Anterior cingulate cortex (tissue), 58 donors: ENCODE measurements around the gene MARCHF3.
"Not testable (repeated sequence)": the region's sequence is repeated elsewhere in the genome, so short reads cannot be mapped to it uniquely, and the experiment has no call there.

Source experiments
- DNase-seq, 58 donors: peaks; one replicate each; lab custom pipeline; 2025; lab: John Stamatoyannopoulos, UW

The MARCHF3 gene

DNA sequence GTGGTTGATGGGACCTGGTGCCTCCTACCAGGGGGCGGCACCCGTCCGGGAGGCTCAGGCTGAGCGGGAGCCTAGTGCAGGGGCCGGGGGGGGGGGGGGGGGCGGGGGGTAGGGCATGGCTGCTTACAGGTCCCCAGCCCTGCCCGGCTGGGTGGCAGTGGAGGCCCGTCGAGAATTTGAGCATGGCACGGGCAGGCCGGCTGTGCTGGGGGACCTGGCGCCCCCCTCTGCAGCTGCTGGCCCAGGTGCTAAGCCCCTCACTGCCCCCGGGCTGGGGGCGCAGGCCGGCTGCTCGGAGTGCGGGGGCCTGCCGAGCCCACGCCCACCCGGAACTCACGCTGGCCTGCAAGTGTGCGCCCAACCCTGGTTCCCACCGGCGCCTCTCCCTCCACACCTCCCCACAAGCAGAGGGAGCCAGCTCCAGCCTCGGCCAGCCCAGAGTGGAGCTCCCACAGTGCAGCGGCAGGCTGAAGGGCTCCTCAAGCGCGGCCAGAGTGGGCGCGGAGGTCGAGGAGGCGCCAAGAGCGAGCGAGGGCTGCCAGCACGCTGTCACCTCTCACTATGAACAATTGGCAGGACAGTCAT, 175.7 kb downstream of the MARCHF3 start:
- DNase-seq = no peak

DNA sequence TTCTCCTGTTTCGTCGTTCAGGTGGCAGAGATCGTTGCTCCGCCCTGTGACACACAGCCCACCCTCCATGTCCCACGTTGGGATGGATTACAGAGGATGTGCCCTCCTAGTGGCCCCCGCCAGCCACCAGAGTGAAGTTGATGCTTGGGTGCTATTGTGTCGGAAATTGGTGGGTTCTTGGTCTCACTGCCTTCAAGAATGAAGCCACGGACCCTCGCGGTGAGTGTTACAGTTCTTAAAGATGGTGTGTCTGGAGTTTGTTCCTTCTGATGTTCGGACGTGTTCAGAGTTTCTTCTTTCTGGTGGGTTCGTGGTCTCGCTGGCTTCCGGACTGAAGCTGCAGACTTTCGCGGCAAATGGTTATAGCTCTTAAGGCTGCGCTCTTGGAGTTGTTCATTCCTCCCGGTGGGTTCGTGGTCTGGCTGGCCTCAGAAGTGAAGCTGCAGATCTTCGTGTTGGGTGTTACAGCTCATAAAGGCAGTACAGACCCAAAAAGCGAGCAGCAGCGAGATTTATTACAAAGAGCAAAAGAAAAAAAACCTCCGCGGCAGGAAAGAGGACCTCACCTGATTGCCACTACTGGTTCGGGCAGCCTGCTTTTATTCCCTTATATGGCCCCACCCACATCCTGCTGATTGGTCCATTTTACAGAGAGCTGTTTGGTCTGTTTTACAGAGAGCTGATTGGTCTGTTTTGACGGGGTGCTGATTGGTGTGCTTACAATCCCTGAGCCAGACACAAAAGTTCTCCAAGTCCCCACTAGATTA, 176.6 kb downstream of the MARCHF3 start:
- not testable (repeated sequence) for DNase-seq

DNA sequence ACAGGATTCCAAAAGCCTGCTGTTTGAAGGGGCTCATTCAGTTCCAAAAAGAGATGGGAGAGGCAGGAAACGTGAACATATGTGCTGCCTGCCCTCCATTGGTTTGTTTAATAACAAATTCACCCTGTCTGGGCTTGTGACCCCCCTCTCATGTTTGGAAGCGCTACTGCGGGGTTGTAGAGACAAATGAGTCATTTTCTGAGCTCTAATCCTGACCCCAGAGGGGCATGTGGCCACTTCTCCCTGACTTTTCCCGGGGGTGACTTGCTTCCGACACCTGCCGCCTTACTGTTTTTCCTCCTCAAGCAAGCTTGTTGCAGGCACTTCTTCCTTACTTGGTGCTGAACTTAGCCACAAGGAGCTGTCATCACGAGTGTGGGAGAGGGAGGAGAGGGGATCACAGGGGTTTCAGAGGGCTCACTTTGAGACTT, 177.5 kb downstream of the MARCHF3 start:
- DNase-seq = no peak

DNA sequence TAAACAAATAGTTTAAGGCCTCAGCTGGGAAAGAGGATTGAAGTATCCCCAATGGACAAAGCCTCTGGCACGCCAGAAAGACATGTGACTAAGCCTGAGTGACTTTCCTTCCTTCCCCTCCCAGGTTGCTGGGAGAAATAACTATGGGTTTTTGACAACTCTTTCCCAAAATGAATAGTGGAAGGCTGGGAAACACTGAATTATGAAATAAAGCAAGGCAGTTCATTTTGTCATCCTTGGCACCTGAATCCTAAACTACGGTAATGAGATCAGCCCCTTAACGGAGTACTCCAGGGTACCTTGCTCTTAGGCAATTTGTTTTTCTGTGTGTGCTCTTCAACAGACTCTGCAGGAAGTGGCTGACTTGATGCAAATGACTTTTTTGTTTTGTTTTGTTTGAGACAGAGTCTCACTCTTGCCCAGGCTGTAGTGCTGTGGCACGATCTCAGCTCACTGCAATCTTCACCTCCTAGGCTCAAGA, 178.2 kb downstream of the MARCHF3 start:
- no peak for DNase-seq

DNA sequence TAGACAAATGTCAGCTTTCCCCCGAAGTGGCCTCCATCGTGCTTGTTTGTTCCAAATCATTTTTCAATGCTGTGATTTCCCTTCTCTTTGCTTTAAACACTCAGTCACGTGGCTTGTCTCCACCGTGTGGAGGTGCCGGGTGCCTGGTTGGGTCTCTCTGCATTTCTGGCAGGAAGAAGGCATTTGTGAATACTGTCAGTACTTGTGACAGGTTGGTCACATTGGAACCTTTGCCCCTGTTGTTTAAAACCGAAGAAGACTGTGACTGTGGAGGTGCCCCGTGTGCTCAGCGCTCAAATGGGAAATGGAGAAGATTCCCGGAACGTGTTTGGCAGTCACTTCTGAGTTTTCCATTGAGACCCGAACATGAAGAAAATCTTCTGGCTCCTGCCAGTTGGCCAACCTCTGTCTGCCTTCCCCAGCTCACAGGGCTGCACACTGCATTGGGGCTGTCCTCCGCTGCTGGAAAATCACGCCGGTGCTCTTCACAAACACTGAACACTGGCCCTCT, 178.8 kb downstream of the MARCHF3 start:
- DNase-seq = peak in 3 of 58 donors; percentile 16 to 52 (median 48)

DNA sequence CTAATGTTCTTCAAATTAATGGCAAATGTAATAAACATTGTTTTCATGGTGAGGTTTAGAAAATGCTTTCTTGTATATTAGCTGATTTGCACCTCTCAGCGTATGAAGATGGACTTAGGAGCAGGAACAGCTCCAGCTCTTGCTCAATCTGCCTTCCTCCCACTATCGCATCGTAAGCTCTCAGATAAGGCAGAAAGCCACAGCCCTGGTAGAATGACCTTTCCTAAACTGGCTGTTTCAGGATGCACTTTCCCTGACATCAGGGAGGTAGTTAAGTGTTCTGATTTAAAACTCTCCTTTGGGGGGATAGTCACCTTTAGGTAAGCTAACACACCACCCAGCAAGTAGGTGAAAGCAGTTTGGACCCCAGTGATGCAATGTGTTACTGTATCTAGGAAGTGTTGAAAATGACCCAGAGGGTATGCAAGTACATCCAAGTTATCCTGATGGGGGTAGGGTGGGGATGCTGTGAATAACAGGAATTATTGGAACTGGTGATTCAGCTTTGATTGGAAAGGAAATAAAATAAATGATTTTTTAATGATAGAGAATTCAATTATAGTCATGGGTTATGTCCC, 181.2 kb downstream of the MARCHF3 start:
- DNase-seq = no peak

DNA sequence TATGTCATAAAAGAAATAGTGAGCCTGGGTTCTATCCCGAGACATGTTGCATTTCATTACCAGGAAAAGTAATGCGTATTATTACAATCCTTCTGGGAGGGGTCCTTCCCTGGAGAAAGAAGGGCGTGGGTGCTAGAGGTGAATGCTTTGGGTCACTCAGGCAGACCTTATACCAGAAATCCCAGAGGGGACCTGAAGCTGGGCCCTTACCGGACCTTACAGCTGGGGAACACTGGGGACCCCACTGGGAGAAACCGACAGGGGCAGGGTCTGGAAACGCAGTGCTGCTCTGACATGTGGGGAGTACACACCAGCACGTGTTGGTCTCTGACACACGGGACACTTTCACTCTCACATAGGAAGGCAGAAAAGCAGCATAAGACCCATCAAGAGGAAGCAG, 182.1 kb downstream of the MARCHF3 start:
- DNase-seq = no peak

DNA sequence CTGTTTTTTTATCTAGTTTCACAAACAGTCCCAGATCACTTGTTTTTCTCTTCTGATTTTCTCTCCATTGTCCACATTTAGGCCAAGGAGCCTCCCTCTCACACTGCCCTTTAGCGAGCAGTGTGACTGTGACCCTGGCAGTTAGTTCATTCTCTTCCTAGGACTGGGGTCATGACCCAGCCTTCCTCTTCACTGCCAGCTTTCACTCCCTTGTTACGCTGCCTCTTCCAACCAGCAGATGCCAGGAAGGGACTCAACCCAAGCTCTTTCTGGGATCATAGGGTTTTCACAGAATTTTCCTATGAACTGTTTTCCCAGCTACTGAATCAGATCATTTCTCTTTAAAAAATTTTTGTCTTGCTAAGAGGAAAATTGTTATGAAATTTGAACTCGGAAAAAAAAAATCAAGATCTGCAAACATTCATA, 182.5 kb downstream of the MARCHF3 start:
- DNase-seq = no peak

DNA sequence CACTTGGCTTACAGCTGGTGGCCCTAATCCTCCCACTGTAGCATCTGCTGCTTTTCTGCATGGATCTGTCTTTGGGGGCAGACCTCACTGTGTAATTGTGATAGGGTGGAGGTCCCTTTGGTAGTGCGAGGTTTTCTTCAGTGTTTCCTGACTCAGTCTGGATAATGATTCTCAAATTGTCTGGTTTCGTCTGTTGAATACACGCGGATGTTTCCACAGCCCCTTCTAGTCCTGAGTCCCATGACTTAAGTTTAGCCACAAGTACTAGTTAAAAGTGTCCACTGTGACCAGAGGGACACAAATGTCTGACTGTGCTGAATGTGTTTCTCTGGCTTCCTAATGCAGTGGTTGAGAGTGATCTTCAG, 182.9 kb downstream of the MARCHF3 start:
- DNase-seq = no peak

DNA sequence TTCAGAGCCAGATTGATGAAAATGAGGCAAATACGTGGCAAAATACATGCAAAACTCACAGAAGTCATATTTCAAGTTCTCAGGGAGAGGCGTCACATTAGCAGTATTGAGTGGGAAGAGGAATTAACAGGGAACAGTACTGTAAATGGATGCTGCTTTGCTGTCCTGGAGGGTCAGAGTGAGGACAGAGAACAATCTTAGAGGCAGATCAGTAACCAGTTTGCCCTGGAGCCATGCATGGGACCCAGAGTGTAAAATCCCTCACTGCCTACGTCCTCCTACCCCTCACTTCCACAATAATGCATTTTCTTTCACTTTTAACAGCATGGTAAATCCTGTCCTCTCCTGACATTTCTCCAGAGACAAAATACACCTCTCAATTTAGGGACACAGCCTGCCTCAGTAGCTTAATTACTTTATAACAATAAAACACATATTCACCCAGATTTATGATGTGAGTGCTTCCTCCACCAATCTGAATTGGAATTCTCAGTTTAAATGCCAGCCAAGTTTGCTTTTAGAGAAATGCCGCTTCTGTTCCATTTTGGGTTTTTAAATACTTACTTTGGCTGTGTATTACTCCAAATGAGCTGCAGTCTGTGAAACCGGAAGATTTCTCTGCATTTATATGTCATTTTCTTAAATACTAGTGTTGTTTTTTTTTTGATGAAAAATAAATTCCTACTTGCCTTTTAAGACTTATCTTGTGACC, 183.5 kb downstream of the MARCHF3 start:
- DNase-seq = no peak

DNA sequence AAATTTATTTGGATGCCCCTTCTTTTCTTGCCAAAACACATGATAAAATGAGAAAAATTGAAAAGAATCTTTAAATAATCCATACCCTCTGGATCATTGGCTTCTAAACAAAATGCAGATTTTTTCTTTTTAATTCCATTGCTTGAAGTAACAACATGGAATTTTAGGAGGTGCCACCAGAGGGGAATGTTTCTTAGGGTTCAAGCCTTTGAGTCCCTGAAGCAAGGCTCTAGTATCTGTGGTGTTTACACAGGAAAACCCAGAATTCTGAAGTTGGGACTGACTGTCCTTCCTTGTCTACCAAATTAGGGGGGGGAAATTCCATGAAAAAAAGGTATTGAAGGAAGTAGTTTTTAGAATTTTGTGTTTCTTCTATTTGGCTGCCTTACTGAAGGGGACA, 184.0 kb downstream of the MARCHF3 start:
- no peak for DNase-seq

DNA sequence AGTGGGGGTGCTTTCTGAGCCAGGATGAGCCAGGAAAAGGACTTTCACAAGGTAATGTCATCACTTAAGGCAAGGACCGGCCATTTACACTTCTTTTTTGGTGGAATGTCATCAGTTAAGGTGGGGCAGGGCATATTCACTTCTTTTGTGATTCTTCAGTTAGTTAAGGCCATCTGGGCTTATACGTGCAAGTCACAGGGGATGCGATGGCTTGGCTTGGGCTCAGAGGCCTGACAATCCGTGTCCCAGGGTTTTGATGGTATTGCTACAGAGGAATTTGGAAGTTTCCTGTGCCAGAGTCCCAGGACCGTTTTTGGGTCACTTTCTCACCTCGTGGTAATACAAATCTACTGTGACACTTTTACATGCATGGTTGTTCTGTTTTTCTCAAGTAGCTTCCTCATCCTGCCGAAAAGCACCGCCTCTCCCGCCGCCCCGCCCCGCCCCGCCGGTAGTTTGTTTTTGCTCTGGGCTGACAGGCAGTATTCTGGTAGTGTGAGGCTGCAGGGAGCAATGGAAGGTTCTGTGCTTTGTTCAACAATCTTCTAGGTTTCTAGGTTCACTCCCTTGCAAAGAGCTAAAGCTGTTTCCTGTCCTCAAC, 184.8 kb downstream of the MARCHF3 start:
- not testable (repeated sequence) for DNase-seq

DNA sequence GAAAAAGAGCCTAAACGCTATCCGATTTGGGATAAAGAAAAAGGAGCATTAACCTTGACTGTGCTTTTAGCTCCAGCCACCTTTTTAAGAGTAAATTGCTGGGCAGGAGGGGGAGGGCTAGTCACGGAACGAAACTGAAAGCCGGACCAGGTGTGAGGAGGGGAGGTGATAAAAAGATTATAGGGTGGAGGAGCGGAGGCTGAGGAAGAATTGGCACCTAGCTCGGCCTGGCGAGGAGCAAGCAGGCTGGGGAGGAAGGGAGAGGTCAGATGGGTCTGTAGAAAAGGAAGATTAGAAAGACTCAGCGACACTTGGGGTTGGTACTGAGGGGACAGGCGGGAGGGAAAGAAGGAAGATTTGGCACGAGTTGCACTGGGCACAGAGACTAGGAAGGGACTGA, 187.0 kb downstream of the MARCHF3 start:
- DNase-seq = not testable (repeated sequence)

DNA sequence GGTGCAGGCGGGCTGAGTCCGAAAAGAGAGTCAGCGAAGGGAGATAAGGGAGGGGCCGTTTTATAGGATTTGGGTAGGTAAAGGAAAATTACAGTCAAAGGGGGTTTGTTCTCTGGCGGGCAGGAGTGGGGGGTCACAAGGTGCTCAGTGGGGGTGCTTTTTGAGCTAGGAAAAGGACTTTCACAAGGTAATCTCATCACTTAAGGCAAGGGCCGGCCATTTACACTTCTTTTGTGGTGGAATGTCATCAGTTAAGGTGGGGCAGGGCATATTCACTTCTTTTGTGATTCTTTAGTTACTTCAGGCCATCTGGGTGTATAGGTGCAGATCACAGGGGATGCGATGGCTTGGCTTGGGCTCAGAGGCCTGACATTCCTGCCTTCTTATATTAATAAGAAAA, 191.0 kb downstream of the MARCHF3 start:
- DNase-seq = not testable (repeated sequence)

DNA sequence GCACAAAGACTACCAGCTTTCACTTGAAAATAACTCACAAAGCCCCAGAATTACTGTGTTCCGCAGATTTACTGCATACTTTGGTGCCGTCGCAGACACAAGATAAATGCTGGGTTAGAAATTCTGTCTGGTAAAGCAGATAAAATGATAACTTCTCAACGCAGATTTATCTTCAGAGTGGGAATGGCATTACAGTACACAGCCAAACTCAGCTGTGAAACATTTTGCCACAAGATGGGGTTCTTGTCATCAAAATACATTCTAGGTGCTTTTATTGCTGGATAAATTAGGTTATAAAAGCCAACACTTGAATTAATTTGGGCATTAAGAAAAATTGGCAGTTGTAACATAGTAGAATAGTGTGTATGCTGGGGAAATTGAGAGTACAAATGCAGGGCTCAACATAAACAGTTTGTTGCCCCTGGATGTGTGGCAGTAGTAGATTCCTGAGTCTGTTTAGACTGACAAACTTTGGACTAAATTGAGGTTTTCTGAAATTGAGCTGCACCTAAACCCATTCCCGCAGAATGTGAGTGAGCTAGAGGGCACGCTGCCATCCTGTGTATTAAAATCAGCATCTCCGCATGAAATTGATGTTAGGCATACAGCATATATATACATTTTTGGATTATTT, 192.3 kb downstream of the MARCHF3 start:
- peak in 1 of 58 donors; percentile 14 for DNase-seq

DNA sequence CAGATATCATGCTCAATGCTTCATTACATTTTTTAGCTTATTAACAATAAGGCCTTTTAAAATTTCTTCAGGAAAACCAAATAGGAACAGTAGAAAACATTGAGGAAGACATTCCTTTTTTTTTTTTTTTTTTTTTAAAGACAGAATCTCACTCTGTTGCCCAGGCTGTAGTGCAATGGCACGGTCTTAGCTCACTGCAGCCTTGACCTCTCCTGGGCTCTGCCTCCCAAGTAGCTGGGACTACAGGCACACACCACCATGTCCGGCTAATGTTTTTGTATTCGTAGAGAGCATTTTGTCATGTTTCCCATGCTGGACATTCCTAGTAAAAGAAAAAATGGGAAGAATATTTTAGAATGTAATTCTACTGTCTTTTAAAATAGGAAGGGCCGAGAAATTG, 193.1 kb downstream of the MARCHF3 start:
- DNase-seq = no peak

DNA sequence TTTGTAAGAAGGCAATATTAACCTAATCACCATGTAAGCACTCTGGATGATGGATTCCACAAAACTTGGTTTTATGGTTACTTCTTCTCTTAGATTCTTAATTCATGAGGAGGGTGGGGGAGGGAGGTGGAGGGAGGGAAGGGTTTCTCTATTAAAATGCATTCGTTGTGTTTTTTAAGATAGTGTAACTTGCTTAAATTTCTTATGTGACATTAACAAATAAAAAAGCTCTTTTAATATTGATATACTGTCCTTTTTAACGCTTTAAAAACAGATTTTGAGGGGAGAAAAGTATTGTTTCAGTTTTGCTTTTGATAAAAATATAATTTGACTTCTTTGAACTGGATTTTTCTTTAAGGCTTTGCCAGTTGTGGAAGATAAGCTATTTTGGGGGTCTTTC, 193.6 kb downstream of the MARCHF3 start:
- DNase-seq = no peak

DNA sequence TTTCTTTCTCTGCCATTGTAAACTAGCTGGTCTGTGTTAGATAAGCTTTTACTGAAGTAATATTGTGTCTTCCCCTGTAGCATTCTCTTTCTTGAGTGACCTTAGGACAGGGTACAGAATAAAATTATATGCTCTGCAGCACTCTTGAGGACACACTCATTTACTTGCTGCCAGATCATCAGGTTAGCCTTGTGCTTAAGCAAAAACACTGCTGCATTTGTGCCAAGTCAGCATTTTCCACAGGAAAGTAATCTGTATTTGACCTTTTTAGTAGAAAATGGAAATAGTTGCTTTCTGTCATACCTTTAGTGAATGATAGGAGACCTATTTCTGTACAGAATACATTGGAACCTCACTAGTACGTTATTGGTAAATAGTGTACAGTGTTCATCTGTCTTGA, 199.2 kb downstream of the MARCHF3 start:
- DNase-seq = no peak

DNA sequence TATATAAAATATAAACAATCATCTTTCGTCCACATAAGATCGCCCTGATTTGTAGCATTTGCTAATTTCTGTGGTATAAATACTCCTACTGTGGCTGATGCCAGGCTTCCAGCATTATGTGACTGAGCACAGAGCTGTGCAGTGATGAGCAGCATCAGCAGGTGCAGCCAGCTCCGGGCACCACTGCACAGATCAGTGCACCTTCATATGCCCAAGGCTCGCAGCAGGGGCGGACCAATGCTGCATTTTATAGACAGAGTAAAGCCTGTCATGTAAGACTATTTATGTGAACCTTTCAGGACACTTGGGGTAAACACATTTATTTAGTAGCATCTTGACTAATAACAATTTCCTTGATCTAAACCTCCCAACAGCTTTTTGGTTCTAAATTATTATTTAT, 200.3 kb downstream of the MARCHF3 start:
- no peak for DNase-seq

DNA sequence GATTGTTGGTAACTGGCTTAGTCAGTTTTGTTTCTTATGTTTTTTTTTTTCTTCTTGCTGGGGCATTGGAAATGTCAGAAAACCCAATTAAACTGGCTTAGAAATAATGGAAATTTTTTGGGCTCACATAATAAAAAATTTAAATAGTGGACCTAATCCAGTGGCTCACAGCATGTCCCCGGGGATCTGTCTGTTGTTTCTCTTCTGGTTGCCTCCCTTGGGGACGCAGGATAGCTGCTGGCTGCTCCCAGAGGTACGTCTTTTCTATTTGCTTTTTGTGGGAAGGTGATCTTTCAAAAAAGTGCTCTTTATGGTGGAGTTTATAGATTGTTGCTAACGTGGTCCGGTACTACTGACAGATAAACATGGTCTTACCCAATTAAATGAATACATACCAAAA, 201.3 kb downstream of the MARCHF3 start:
- no peak for DNase-seq
